Mononuclear cell (primary cell): ENCODE data around the gene ANKRD53. TPM values are rescaled to one million over a fixed set of nuclear protein-coding genes. Genes with fewer than 3 reads are reported as not detected.
"Not testable (repeated sequence)": the region's sequence is repeated elsewhere in the genome, so short reads cannot be mapped to it uniquely, and the experiment has no call there.

ENCODE experiments used
- H3K27me3 ChIP-seq: 2 replicates; pipeline ENCODE4 v1.6.0; 2011; ENCODE audit warnings: low read length, control low read depth; ENCODE audit not compliant: insufficient read depth
- H3K4me1 ChIP-seq: 2 replicates; pipeline ENCODE4 v1.5.1; 2011; ENCODE audit warnings: mild to moderate bottlenecking, low read length, control low read depth; ENCODE audit not compliant: insufficient read depth
- H3K4me3 ChIP-seq: 2 replicates; pipeline ENCODE4 v1.5.1; 2011; ENCODE audit warnings: mild to moderate bottlenecking, low read length, moderate library complexity
- H3K9me3 ChIP-seq: 2 replicates; pipeline ENCODE4 v1.5.1; 2011; ENCODE audit warnings: low read depth, mild to moderate bottlenecking, control low read depth, low read length
- total RNA-seq: library from RNA; depleted of rRNA; stranded (reverse); fragments of >200 nt; gene quantifications from one replicate; pipeline ENCODE4 v1.2.3, GENCODE V29; 2012

The ANKRD53 gene
- total RNA-seq, 1 donor, result 0.10 TPM

GRCh38 chr2:71001981-71002570 lies 23.6 kb downstream of the ANKRD53 start:
- H3K27me3 ChIP-seq, result no peaks in the 10 kb centered on the region
- no peak overlapping the region for H3K4me3 ChIP-seq
- peaks cover 19% of the 10 kb centered on the region for H3K4me1 ChIP-seq
- H3K9me3 ChIP-seq, result no peaks in the 10 kb centered on the region

- H3K9me3 ChIP-seq, result no peaks in the 10 kb centered on the region
- H3K4me3 ChIP-seq, result no peak overlapping the region
- no peaks in the 10 kb centered on the region for H3K27me3 ChIP-seq
- peaks cover 19% of the 10 kb centered on the region for H3K4me1 ChIP-seq
These were observed 25.0 kb downstream of the ANKRD53 start for GRCh38 chr2:71003396-71003795.

GRCh38 chr2:71003966-71004755 lies 25.7 kb downstream of the ANKRD53 start:
- Histone ChIP-seq H3K27me3 (no peaks in the 10 kb centered on the region), H3K9me3 (no peaks in the 10 kb centered on the region), H3K4me3 (no peak overlapping the region), H3K4me1 (peaks cover 17% of the 10 kb centered on the region)

- H3K9me3 ChIP-seq, result no peaks in the 10 kb centered on the region
- H3K4me1 ChIP-seq, result peaks cover 10% of the 10 kb centered on the region
- no peaks in the 10 kb centered on the region for H3K27me3 ChIP-seq
- no peak overlapping the region for H3K4me3 ChIP-seq
These were observed 26.4 kb downstream of the ANKRD53 start for GRCh38 chr2:71004857-71005256.

- H3K9me3 ChIP-seq, result no peaks in the 10 kb centered on the region
- H3K4me1 ChIP-seq, result peaks cover 10% of the 10 kb centered on the region
- H3K27me3 ChIP-seq, result no peaks in the 10 kb centered on the region
- H3K4me3 ChIP-seq, result no peak overlapping the region
These were observed 27.1 kb downstream of the ANKRD53 start for GRCh38 chr2:71005271-71006202.

GRCh38 chr2:71006323-71006722 lies 27.9 kb downstream of the ANKRD53 start:
- H3K9me3 ChIP-seq, result no peaks in the 10 kb centered on the region
- H3K27me3 ChIP-seq, result no peaks in the 10 kb centered on the region
- H3K4me1 ChIP-seq, result peaks cover 2% of the 10 kb centered on the region
- H3K4me3 ChIP-seq, result no peak overlapping the region

GRCh38 chr2:71006955-71007799 lies 28.7 kb downstream of the ANKRD53 start:
- Histone ChIP-seq H3K9me3 (no peaks in the 10 kb centered on the region), H3K4me3 (no peak overlapping the region), H3K27me3 (no peaks in the 10 kb centered on the region), H3K4me1 (no peaks in the 10 kb centered on the region)

- Histone ChIP-seq H3K4me3 (no peak overlapping the region), H3K27me3 (no peaks in the 10 kb centered on the region), H3K9me3 (no peaks in the 10 kb centered on the region), H3K4me1 (no peaks in the 10 kb centered on the region)
These were observed 29.9 kb downstream of the ANKRD53 start for GRCh38 chr2:71008342-71008741.

GRCh38 chr2:71011786-71012185 lies 33.4 kb downstream of the ANKRD53 start:
- H3K4me1 ChIP-seq, H3K4me3 ChIP-seq, H3K9me3 ChIP-seq, H3K27me3 ChIP-seq: not testable (repeated sequence)

GRCh38 chr2:71018625-71019024 lies 40.2 kb downstream of the ANKRD53 start:
- H3K4me1 ChIP-seq, result no peaks in the 10 kb centered on the region
- H3K9me3 ChIP-seq, result no peaks in the 10 kb centered on the region
- no peaks in the 10 kb centered on the region for H3K27me3 ChIP-seq
- no peak overlapping the region for H3K4me3 ChIP-seq

GRCh38 chr2:71019989-71020388 lies 41.6 kb downstream of the ANKRD53 start:
- H3K4me3 ChIP-seq, H3K4me1 ChIP-seq, H3K27me3 ChIP-seq, H3K9me3 ChIP-seq: not testable (repeated sequence)

GRCh38 chr2:71021394-71021793 lies 43.0 kb downstream of the ANKRD53 start:
- H3K27me3 ChIP-seq, H3K4me1 ChIP-seq, H3K4me3 ChIP-seq, H3K9me3 ChIP-seq: not testable (repeated sequence)

- not testable (repeated sequence) for H3K4me1 ChIP-seq, H3K4me3 ChIP-seq, H3K9me3 ChIP-seq, H3K27me3 ChIP-seq
These were observed 45.3 kb downstream of the ANKRD53 start for GRCh38 chr2:71023553-71024243.
